22Rv1 (cell line): ENCODE data around the gene AIRE.

Experiments
- ZFX ChIP-seq: fragments of 450-650 bp; IDR thresholded peaks from 2 replicates; pipeline ENCODE4 v1.6.1; 2017; ENCODE audit warnings: antibody characterized with exemption, borderline replicate concordance
- TF ChIP-seq, protein P1 (sequence below): fragments of 450-650 bp; IDR thresholded peaks from 2 replicates; pipeline ENCODE4 v1.5.1; 2017; ENCODE audit warnings: mild to moderate bottlenecking

DNA sequence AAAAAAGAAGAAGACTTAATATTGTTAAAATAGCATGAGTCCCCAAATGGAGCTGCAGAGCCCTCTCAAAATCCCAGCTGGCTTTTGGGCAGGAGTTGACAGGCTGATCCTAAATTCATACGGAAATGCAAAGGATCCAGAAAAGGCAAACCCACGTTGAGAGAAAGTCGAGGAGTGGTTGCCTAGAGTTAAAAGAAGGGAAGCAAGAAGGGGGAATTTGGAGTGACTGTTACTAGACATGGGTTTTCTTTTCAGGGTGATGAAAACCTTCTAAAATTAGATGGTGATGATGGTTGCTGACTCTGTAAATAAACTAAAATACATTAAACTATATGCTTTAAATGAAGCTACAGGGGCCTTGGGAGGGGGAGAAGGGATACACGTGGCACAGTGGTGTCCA lies 25.6 kb upstream of the AIRE start:
- TF ChIP-seq, protein P1, sequence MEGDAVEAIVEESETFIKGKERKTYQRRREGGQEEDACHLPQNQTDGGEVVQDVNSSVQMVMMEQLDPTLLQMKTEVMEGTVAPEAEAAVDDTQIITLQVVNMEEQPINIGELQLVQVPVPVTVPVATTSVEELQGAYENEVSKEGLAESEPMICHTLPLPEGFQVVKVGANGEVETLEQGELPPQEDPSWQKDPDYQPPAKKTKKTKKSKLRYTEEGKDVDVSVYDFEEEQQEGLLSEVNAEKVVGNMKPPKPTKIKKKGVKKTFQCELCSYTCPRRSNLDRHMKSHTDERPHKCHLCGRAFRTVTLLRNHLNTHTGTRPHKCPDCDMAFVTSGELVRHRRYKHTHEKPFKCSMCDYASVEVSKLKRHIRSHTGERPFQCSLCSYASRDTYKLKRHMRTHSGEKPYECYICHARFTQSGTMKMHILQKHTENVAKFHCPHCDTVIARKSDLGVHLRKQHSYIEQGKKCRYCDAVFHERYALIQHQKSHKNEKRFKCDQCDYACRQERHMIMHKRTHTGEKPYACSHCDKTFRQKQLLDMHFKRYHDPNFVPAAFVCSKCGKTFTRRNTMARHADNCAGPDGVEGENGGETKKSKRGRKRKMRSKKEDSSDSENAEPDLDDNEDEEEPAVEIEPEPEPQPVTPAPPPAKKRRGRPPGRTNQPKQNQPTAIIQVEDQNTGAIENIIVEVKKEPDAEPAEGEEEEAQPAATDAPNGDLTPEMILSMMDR, result no peak
- no peak for TF ChIP-seq ZFX
